ENCODE measurements around the gene ACAN.

ACAN gene

GRCh38 chr15:88800738-88801137, 2.5 kb upstream of the ACAN start:
- no peak for TF ChIP-seq CTCF (IDR thresholded peaks at IDR 0.05; ENCODE audit: insufficient read depth, missing control alignments)
- DNase-seq (ENCODE audit: insufficient read length, low spot score) (no peak), FAIRE-seq (no peak)

DNA sequence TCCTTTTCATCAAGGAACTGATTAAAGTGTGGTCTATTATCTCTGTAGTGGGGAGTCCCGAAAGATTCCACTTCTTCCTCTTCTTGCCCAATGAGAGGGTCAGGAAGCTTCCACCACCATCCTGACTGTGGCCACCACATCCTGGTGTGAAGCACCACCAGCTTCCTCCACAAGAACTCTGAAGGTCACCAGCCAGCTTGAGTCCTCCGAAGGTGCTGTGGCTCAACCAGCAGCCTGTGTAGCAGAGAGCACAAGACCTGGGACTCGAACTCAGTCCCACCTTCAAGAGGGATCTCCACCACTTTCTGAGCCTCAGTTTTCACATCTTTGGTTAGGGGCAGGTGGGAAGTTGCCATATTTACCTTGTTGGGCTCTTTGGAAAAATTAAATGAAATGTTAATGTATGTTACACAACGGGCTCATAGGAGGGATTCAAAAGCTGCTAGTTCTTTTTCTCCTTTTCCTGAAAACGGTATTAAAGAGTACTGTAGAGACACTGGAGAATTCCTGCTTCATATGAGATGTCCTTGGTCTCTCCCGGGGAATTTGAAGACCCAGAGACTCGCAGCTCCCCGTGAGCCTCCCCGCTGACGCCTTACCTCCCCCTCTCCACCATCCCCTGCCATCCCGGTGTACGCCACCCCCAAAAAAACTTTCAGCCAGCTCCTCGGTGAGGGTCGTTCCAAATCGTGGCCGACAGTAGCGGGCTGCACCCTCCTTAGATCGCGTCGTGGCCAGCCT, 816 bp upstream of the ACAN start:
- DNase-seq (ENCODE audit: insufficient read length, low spot score) (no peak), FAIRE-seq (no peak)
- TF ChIP-seq CTCF (IDR thresholded peaks at IDR 0.05; ENCODE audit: insufficient read depth, missing control alignments), result no peak

GRCh38 chr15:88802991-88803240, 320 bp upstream of the ACAN start:
- no peak for FAIRE-seq
- DNase-seq (ENCODE audit: insufficient read length, low spot score), result no peak
- no peak for TF ChIP-seq CTCF (IDR thresholded peaks at IDR 0.05; ENCODE audit: insufficient read depth, missing control alignments)

DNA sequence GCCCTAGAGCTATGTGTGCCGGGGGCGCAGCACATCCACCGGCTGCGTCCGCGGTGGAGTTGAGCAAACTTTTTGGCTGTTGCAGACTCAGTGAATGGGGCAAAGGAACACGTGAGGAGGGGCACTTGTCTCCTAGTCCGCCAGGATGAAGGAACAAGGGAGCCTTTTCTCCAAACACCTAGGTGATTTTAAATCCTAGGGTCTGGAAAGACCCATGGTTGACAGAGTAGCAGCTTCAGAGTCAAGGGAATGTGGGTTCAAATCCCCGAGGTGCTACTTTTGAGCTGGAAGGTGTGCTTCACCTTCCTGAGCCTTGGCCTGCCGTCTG, 648 bp downstream of the ACAN start:
- no peak for TF ChIP-seq CTCF (IDR thresholded peaks at IDR 0.05; ENCODE audit: insufficient read depth, missing control alignments)

DNA sequence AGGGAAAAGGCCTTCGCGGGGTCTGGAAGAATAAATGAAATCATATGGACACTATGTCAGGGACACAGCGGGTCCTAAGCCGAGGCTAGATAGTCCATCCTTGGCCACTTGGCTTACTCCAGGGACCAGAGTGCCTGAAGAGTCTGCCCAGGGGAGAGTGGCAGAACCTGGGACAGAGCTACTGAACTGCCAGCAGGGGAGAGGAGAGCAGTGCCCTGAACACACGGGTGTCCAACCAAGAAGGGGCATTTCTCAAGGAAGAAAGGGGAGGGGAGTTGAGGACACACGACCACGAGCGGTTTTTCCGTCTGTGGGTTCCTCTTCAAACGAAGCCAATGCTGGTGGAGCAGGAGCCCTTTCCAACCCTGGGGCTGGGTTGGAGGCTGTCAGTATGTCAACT, 1.0 kb downstream of the ACAN start:
- FAIRE-seq (no peak), DNase-seq (ENCODE audit: insufficient read length, low spot score) (no peak)
- no peak for TF ChIP-seq CTCF (IDR thresholded peaks at IDR 0.05; ENCODE audit: insufficient read depth, missing control alignments)

More for the DNA sequence above, 648 bp downstream of the ACAN start:
- no peak for FAIRE-seq
- no peak for DNase-seq (ENCODE audit: insufficient read length, low spot score)

GRCh38 chr15:88805031-88805780, 2.0 kb downstream of the ACAN start:
- no peak for TF ChIP-seq CTCF (IDR thresholded peaks at IDR 0.05; ENCODE audit: insufficient read depth, missing control alignments)
- DNase-seq (ENCODE audit: insufficient read length, low spot score) (no peak), FAIRE-seq (no peak)

- no peak for DNase-seq (ENCODE audit: insufficient read length, low spot score)
- TF ChIP-seq CTCF (IDR thresholded peaks at IDR 0.05; ENCODE audit: insufficient read depth, missing control alignments), result no peak
- FAIRE-seq, result no peak
Measured at GRCh38 chr15:88810446-88810845, 7.2 kb downstream of the ACAN start.
